DND-41 (cell line): ENCODE measurements around the gene EXOC4.

Source experiments
- ATAC-seq: fragments of 200-7000 bp; cut with Tn5 transposase; 3 replicates; pipeline ENCODE4 v1.9.1; 2021; ENCODE audit warnings: low read depth; ENCODE audit not compliant: insufficient read depth
- DNase-seq: peaks from one replicate; pipeline ENCODE4 v3.0.0-alpha.2; 2020
- H2AFZ ChIP-seq: 2 replicates; pipeline ENCODE4 v1.6.0; 2012; ENCODE audit warnings: low read depth, low read length
- H3K27ac ChIP-seq: 2 replicates; pipeline ENCODE4 v1.5.1; 2012; ENCODE audit warnings: low read length, inconsistent platforms
- H3K27me3 ChIP-seq: fragments of 200-600 bp; sonication (generic); 2 replicates; pipeline ENCODE4 v1.6.0; 2012; ENCODE audit warnings: low read length, mild to moderate bottlenecking, inconsistent platforms; ENCODE audit not compliant: insufficient read depth, poor library complexity
- H3K36me3 ChIP-seq: 2 replicates; pipeline ENCODE4 v1.5.1; 2012; ENCODE audit warnings: low read length, inconsistent platforms; ENCODE audit not compliant: insufficient read depth
- H3K4me1 ChIP-seq: 2 replicates; pipeline ENCODE4 v1.5.1; 2012; ENCODE audit warnings: mild to moderate bottlenecking, low read length; ENCODE audit not compliant: insufficient read depth
- H3K4me2 ChIP-seq: 2 replicates; pipeline ENCODE4 v1.6.0; 2012; ENCODE audit warnings: mild to moderate bottlenecking, moderate library complexity, low read length, inconsistent platforms; ENCODE audit not compliant: insufficient read depth
- H3K4me3 ChIP-seq, 2 experiments: fragments of 200-600 bp in 1 of 2; shearing (Covaris generic) in 1 of 2; 2 replicates each; pipeline ENCODE4 v1.5.1; 2012 to 2016; ENCODE audit warnings: inconsistent platforms in 2 of 2, low read length in 2 of 2, mild to moderate bottlenecking in 2 of 2, low read depth in 1 of 2, moderate library complexity in 1 of 2
- H3K79me2 ChIP-seq: 2 replicates; pipeline ENCODE4 v1.6.0; 2012; ENCODE audit warnings: low read length, inconsistent platforms; ENCODE audit not compliant: insufficient read depth
- H3K9ac ChIP-seq: 2 replicates; pipeline ENCODE4 v1.6.0; 2012; ENCODE audit warnings: low read depth, mild to moderate bottlenecking, inconsistent platforms, low read length, moderate library complexity
- H3K9me3 ChIP-seq: 2 replicates; pipeline ENCODE4 v1.5.1; 2012; ENCODE audit warnings: low read length, moderate library complexity, mild to moderate bottlenecking, inconsistent platforms; ENCODE audit not compliant: insufficient read depth, severe bottlenecking
- H4K20me1 ChIP-seq: 2 replicates; pipeline ENCODE4 v1.6.0; 2012; ENCODE audit warnings: low read length; ENCODE audit not compliant: insufficient read depth
- CTCF ChIP-seq: IDR thresholded peaks from 2 replicates; pipeline ENCODE4 v1.5.1; 2012; ENCODE audit warnings: borderline replicate concordance, low read length, moderate library complexity, mild to moderate bottlenecking; ENCODE audit not compliant: poor library complexity, severe bottlenecking; ENCODE audit errors: extremely low read depth
- EZH2 ChIP-seq: IDR thresholded peaks from 3 replicates; pipeline ENCODE4 v1.6.1; 2012; ENCODE audit warnings: borderline replicate concordance, low read depth, mild to moderate bottlenecking, moderate library complexity, low read length, inconsistent platforms; ENCODE audit not compliant: severe bottlenecking

EXOC4 gene

DNA sequence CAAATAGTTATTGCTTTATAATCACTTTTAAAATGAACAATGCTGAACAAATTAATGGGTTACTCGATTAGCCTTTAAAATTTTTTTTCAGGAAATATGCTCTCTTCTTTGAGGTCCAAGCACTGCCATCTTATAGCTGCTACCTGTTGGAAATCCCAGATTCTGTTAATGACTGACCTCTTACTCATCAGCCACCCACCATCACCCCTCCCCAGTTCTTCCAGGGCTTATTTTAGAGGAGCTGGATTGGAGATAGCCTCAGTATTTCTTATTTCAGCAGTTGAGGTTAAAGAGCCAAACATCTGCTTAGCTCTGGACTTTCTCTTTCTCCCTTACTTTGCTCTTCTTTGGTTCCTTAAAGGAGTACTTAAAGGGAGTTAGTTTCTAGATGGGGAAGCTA, 420.0 kb downstream of the EXOC4 start:
- Histone ChIP-seq H3K36me3 (no peaks in the 10 kb centered on the region), H4K20me1 (no peaks in the 10 kb centered on the region), H3K27me3 (no peaks in the 10 kb centered on the region), H3K9me3 (no peaks in the 10 kb centered on the region), H3K27ac (no peak overlapping the region), H3K9ac (no peak overlapping the region), H3K4me1 (no peaks in the 10 kb centered on the region), H3K4me2 (no peak overlapping the region), H3K79me2 (no peaks in the 10 kb centered on the region), H2AFZ (no peak overlapping the region), H3K4me3 (no peak overlapping the region)
- no peak for ATAC-seq
- no peak for TF ChIP-seq EZH2
- TF ChIP-seq CTCF = no peak
- DNase-seq = no peak

DNA sequence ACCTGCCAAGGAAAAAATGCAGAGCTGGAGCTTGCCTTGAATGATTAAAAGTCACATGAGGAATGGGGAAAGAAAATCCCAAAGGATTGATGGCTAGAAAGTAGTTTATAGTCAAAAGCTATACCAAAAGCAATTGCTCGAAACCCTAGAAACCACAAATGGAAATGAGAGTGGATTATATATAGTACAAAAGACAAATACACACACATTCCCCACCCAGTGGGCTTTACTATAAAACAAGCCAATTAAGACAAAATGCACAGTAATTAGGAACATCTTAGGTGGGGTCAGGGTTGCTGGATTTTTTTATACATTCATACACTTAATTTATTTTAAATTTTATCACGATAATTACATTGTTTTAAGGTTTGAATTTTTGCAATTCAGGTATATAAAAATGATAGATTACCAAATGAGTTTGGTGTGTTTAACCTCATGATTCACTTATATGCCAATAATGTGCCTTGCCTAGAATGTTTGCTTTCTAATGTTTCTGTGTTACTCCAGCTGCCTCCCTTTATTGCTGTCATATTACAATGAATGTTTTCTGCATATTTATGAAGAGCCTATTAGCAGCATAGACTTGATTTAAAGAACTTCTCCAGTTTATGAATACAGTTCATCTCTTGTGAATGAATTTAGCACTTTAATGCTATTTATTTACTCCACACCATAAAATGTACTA, 421.3 kb downstream of the EXOC4 start:
- no peak overlapping the region for H3K9ac ChIP-seq
- H3K4me2 ChIP-seq = no peak overlapping the region
- no peak for DNase-seq
- H3K9me3 ChIP-seq = no peaks in the 10 kb centered on the region
- no peaks in the 10 kb centered on the region for H3K36me3 ChIP-seq
- ATAC-seq = no peak
- H3K27me3 ChIP-seq = no peaks in the 10 kb centered on the region
- TF ChIP-seq CTCF (no peak), EZH2 (no peak)
- no peak overlapping the region for H3K27ac ChIP-seq
- H3K79me2 ChIP-seq = no peaks in the 10 kb centered on the region
- no peaks in the 10 kb centered on the region for H4K20me1 ChIP-seq
- no peaks in the 10 kb centered on the region for H3K4me1 ChIP-seq
- no peak overlapping the region for H2AFZ ChIP-seq
- no peak overlapping the region for H3K4me3 ChIP-seq

DNA sequence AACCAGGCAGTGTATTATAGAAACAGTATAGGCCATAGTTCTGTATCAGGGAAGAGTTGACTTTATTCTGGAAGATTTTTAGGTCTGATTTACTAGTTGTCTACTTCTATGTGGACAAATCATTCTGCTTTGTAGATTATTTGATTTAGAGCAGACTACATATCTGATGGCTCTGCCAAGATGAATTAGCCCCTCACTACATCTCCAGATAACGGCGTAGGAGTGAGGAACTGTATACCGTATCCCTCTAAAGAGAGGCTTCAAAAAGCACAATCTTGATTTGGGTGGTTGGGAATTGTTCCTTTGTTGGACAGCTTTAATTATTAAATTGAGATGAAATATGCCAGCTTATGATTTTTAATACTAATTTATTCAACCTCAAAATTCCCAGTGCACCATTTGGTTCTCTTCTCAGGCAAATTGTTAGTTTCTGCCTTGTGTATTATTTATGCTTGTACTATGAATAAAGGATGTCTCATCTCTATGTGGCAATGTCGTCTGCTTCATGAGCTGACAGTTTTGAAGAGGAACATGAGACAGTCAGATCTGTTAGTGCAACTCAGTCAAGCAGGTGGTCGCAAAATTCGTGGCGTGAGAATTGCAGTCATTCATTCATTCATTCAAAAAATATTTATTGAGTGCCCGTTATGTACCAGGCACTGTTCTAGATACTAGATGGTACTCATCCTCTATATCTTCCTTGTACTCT, 422.8 kb downstream of the EXOC4 start:
- Histone ChIP-seq H3K9me3 (no peaks in the 10 kb centered on the region), H3K4me1 (no peaks in the 10 kb centered on the region), H3K36me3 (no peaks in the 10 kb centered on the region), H3K79me2 (no peaks in the 10 kb centered on the region), H3K4me2 (no peak overlapping the region), H2AFZ (no peak overlapping the region), H3K4me3 (no peak overlapping the region), H3K9ac (no peak overlapping the region), H4K20me1 (no peaks in the 10 kb centered on the region), H3K27me3 (no peaks in the 10 kb centered on the region), H3K27ac (no peak overlapping the region)
- DNase-seq (no peak), ATAC-seq (no peak)
- no peak for TF ChIP-seq CTCF
- no peak for TF ChIP-seq EZH2
